Measurements from ENCODE around the gene NOX5. TPM values are rescaled to one million over a fixed set of nuclear protein-coding genes. Genes with fewer than 3 reads are reported as not detected.
"Not testable (repeated sequence)": the region's sequence is repeated elsewhere in the genome, so short reads cannot be mapped to it uniquely, and the experiment has no call there.

Gene NOX5
- polyA plus RNA-seq, 1 experiment, result 0.15 TPM

DNA sequence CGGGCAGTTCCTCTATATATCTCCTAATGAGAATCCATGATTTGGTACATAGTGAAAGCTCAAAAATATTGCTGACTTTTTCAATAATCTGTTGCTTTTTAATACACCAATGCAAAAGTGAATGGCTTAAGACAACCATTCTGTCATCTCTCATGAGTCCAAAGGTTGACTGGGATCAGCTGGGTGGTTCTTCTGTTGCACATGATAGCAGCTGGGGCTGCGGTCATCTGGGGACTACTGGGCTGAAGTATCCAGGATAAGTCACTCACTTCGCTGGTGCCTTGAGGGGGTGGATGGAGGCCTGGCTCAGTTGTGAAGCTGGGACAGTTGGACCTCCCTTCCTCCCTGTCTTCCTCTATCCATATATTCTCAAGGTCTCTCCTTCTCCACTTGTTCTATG lies 53.7 kb downstream of the NOX5 start:
- Histone ChIP-seq H3K4me3 (ENCODE audit: low read depth, low read length) (no peak overlapping the region), H3K9me3 (ENCODE audit: control insufficient read depth, insufficient read depth, low read length) (peaks cover 4% of the 10 kb centered on the region; the same call in 1 of the 2 replicates), H3K27me3 (ENCODE audit: control insufficient read depth, insufficient read depth, low read length) (peaks cover 3% of the 10 kb centered on the region), H3K27ac (ENCODE audit: low read depth, low read length) (no peak overlapping the region)
- TF ChIP-seq, protein P1, sequence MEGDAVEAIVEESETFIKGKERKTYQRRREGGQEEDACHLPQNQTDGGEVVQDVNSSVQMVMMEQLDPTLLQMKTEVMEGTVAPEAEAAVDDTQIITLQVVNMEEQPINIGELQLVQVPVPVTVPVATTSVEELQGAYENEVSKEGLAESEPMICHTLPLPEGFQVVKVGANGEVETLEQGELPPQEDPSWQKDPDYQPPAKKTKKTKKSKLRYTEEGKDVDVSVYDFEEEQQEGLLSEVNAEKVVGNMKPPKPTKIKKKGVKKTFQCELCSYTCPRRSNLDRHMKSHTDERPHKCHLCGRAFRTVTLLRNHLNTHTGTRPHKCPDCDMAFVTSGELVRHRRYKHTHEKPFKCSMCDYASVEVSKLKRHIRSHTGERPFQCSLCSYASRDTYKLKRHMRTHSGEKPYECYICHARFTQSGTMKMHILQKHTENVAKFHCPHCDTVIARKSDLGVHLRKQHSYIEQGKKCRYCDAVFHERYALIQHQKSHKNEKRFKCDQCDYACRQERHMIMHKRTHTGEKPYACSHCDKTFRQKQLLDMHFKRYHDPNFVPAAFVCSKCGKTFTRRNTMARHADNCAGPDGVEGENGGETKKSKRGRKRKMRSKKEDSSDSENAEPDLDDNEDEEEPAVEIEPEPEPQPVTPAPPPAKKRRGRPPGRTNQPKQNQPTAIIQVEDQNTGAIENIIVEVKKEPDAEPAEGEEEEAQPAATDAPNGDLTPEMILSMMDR (IDR thresholded peaks at IDR 0.05; ENCODE audit: low read depth, low read length), result no peak
- ChIA-PET CTCF (interaction anchor here (1.0 to 1.4 kb wide), 2 partner anchors 9 to 518 kb away, joined by 3 read pairs; no protein-coding TSS in a partner anchor), POLR2A (no interaction called here)
- DNase-seq (ENCODE audit: low read depth, low spot score), result no peak

DNA sequence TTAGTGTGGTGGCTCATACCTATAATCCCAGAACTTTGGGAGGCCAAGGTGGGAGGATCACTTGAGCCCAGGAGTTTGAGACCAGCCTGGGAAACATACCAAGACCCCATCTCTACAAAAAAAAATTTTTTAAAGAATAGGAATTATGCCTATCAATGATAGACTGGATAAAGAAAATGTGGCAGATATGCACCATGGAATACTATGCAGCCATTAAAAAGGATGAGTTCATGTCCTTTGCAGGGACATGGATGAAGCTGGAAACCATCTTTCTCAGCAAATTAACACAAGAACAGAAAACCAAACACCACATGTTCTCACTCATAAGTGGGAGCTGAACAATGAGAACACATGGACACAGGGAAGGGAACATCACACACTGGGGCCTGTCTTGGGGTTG lies 54.8 kb downstream of the NOX5 start:
- H3K9me3 ChIP-seq (ENCODE audit: control insufficient read depth, insufficient read depth, low read length); H3K4me3 ChIP-seq (ENCODE audit: low read depth, low read length); H3K27ac ChIP-seq (ENCODE audit: low read depth, low read length); DNase-seq (ENCODE audit: low read depth, low spot score); POLR2A ChIA-PET; H3K27me3 ChIP-seq (ENCODE audit: control insufficient read depth, insufficient read depth, low read length): not testable (repeated sequence)
- CTCF ChIA-PET, result interaction anchor here (1.4 kb wide), 1 partner anchor 11 kb away, joined by 3 read pairs; no protein-coding TSS in a partner anchor

DNA sequence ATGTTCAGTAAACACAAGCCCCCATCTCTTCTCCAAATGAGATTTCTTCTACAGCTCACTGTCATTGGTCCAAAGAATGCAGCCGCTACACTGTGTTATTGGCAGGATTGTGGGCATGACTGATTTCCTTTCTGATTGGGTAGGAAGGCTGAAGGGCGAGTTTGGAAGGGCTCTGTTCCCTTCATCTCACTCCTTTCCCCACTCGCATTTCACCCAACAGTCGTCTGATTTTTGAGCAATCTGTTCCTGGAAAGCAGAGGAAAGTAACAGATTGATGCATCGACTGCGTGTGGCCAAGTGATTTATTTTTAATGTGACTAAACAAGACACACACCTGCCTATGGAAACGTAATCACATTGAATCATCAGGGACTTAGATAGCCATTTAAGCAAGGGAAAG lies 55.5 kb downstream of the NOX5 start:
- DNase-seq (ENCODE audit: low read depth, low spot score), result no peak
- H3K4me3 ChIP-seq (ENCODE audit: low read depth, low read length), result no peak overlapping the region
- H3K27ac ChIP-seq (ENCODE audit: low read depth, low read length), result no peak overlapping the region
- CTCF ChIA-PET, result no interaction called here
- peaks cover 4% of the 10 kb centered on the region; the same call in 1 of the 2 replicates for H3K9me3 ChIP-seq (ENCODE audit: control insufficient read depth, insufficient read depth, low read length)
- TF ChIP-seq, protein P1 (IDR thresholded peaks at IDR 0.05; ENCODE audit: low read depth, low read length), result no peak
- POLR2A ChIA-PET, result no interaction called here
- H3K27me3 ChIP-seq (ENCODE audit: control insufficient read depth, insufficient read depth, low read length), result peaks cover 3% of the 10 kb centered on the region

DNA sequence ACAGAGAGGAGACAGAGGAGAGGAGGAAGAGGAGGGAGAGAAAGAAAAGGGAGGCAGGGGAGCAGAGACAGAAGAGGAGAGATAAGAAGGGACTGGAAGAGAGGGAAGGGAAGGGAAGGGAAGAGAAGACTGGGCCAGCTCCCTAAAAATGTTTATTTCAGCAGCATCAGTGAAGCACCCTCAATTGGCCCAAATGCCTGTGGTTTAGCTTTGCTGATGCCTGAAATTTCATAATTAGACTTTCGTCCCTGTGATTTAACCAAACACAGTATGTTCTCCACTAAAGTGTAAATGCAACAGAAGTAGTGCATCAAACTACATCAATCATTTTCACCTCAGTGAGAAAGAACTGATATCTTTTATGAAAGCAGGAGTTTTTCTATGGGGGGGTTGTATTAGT lies 55.9 kb downstream of the NOX5 start:
- TF ChIP-seq, protein P1 (IDR thresholded peaks at IDR 0.05; ENCODE audit: low read depth, low read length), result no peak
- Histone ChIP-seq H3K4me3 (ENCODE audit: low read depth, low read length) (no peak overlapping the region), H3K27me3 (ENCODE audit: control insufficient read depth, insufficient read depth, low read length) (peaks cover 3% of the 10 kb centered on the region), H3K9me3 (ENCODE audit: control insufficient read depth, insufficient read depth, low read length) (peaks cover 4% of the 10 kb centered on the region; the same call in 1 of the 2 replicates), H3K27ac (ENCODE audit: low read depth, low read length) (no peak overlapping the region)
- no peak for DNase-seq (ENCODE audit: low read depth, low spot score)
- POLR2A ChIA-PET, result no interaction called here
- CTCF ChIA-PET, result no interaction called here

DNA sequence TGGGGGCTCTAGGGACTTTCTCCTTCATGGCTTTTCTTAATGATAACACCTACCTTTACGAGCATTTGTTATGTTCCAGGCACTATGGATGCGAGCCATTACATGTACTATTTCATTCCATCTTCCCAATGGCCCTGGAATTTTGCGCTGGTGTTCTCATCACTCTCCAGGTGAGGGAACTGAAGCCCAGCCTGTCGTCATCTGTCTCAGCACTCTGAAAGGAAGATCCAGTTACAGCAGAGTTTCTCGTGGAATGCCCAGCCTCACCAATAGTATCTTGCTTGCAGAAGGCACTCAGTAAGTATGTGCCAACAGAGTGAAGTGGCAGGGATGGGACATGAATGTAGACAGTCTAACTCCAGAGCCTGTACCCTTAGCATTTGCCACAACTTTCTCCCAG lies 56.8 kb downstream of the NOX5 start:
- Histone ChIP-seq H3K27ac (ENCODE audit: low read depth, low read length) (no peak overlapping the region), H3K4me3 (ENCODE audit: low read depth, low read length) (no peak overlapping the region), H3K9me3 (ENCODE audit: control insufficient read depth, insufficient read depth, low read length) (peaks cover 4% of the 10 kb centered on the region; the same call in 1 of the 2 replicates), H3K27me3 (ENCODE audit: control insufficient read depth, insufficient read depth, low read length) (peaks cover 3% of the 10 kb centered on the region)
- ChIA-PET POLR2A (no interaction called here), CTCF (no interaction called here)
- TF ChIP-seq, protein P1 (IDR thresholded peaks at IDR 0.05; ENCODE audit: low read depth, low read length), result no peak
- no peak for DNase-seq (ENCODE audit: low read depth, low spot score)

DNA sequence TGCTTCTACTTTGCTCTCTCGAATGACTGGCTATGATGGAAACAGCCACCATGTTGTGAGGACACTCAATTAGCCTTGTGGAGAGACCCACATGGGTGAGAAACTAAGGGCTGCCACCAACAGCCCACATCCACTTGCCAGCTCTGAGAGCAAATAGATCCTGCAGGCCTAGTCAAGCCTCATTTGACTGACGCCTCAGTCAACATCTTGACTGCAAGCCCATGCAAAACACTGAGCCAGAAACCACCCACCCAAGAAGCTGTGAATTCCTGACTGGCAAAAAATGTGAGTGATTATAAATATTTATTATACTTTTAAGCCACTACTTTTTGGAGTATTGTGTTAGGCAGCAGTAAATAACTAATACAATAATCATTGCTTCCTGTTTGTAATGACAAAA lies 58.4 kb downstream of the NOX5 start:
- DNase-seq (ENCODE audit: low read depth, low spot score), result no peak
- ChIA-PET POLR2A (no interaction called here), CTCF (no interaction called here)
- Histone ChIP-seq H3K4me3 (ENCODE audit: low read depth, low read length) (no peak overlapping the region), H3K27ac (ENCODE audit: low read depth, low read length) (no peak overlapping the region), H3K9me3 (ENCODE audit: control insufficient read depth, insufficient read depth, low read length) (peaks cover 4% of the 10 kb centered on the region; the same call in 1 of the 2 replicates), H3K27me3 (ENCODE audit: control insufficient read depth, insufficient read depth, low read length) (peaks cover 3% of the 10 kb centered on the region)
- TF ChIP-seq, protein P1 (IDR thresholded peaks at IDR 0.05; ENCODE audit: low read depth, low read length), result no peak

All from AG04450 (cell line).